ENCODE measurements around the gene RASGEF1C.

GRCh38 chr5:180082633-180083420 is 126.2 kb downstream of the RASGEF1C start:
- TF ChIP-seq GABPA (IDR thresholded peaks at IDR 0.05 in 1 of 2, conservative IDR thresholded peaks at IDR 0.05 in 1 of 2) = no peak
- TF ChIP-seq CTCF (IDR thresholded peaks at IDR 0.05; ENCODE audit: low read depth, low read length, missing input control) = no peak
- no peak for TF ChIP-seq REST (IDR thresholded peaks at IDR 0.05)
- no peak for TF ChIP-seq MAX (IDR thresholded peaks at IDR 0.05)
- no peak for TF ChIP-seq TAF1 (conservative IDR thresholded peaks at IDR 0.05)

Measured in liver (tissue), 3 donors.